ENCODE measurements around the gene ZNF669.

The ZNF669 gene

GRCh38 chr1:247078258-247079140 is 25.7 kb downstream of the ZNF669 start, which contains the start of gene ZNF670:
Gene ZNF670 (minus strand): TSS chr1:247078811. CDS start chr1:247078596, 215 bp downstream.
- no peak for TF ChIP-seq CTCF (IDR thresholded peaks at IDR 0.05; ENCODE audit: low read depth, low read length)
- DNase-seq (ENCODE audit: extremely low read depth, low read depth), result peak; percentile 80

- no peak for DNase-seq (ENCODE audit: extremely low read depth, low read depth)
- no peak for TF ChIP-seq CTCF (IDR thresholded peaks at IDR 0.05; ENCODE audit: low read depth, low read length)
These were observed 26.3 kb downstream of the ZNF669 start for GRCh38 chr1:247077876-247078257.

GRCh38 chr1:247077213-247077612 is 26.9 kb downstream of the ZNF669 start:
- TF ChIP-seq CTCF (IDR thresholded peaks at IDR 0.05; ENCODE audit: low read depth, low read length), result no peak; the same call in 1 of the 2 replicates
- no peak for DNase-seq (ENCODE audit: extremely low read depth, low read depth)

- no peak for DNase-seq (ENCODE audit: extremely low read depth, low read depth)
- no peak for TF ChIP-seq CTCF (IDR thresholded peaks at IDR 0.05; ENCODE audit: low read depth, low read length)
These were observed 33.5 kb downstream of the ZNF669 start for GRCh38 chr1:247070645-247071044.

- TF ChIP-seq CTCF (IDR thresholded peaks at IDR 0.05; ENCODE audit: low read depth, low read length), result no peak
- DNase-seq (ENCODE audit: extremely low read depth, low read depth), result no peak
These were observed 39.9 kb downstream of the ZNF669 start for GRCh38 chr1:247064304-247064703.

GRCh38 chr1:247060771-247061170 is 43.4 kb downstream of the ZNF669 start:
- no peak for TF ChIP-seq CTCF (IDR thresholded peaks at IDR 0.05; ENCODE audit: low read depth, low read length)
- no peak for DNase-seq (ENCODE audit: extremely low read depth, low read depth)

GRCh38 chr1:247056071-247056470 is 48.1 kb downstream of the ZNF669 start:
- no peak for TF ChIP-seq CTCF (IDR thresholded peaks at IDR 0.05; ENCODE audit: low read depth, low read length)
- no peak for DNase-seq (ENCODE audit: extremely low read depth, low read depth)
